Mesodermal cell (in vitro differentiated cells): ENCODE data around the gene HMCN2.

Experiments used
- H3K27ac ChIP-seq: 2 replicates; pipeline ENCODE4 v1.7.0; 2013; ENCODE audit warnings: mild to moderate bottlenecking, low read depth, low read length, moderate library complexity; ENCODE audit not compliant: severe bottlenecking
- H3K36me3 ChIP-seq: 2 replicates; pipeline ENCODE4 v1.7.1; 2013; ENCODE audit warnings: mild to moderate bottlenecking, low read length, moderate library complexity; ENCODE audit not compliant: control insufficient read depth, insufficient read depth
- H3K4me1 ChIP-seq: one replicate; pipeline ENCODE4 v1.7.1; 2013; ENCODE audit warnings: mild to moderate bottlenecking, low read length; ENCODE audit not compliant: insufficient read depth, control insufficient read depth, poor library complexity, severe bottlenecking
- H3K4me3 ChIP-seq: 2 replicates; pipeline ENCODE4 v1.7.0; 2013; ENCODE audit warnings: low read length, control low read depth, mild to moderate bottlenecking; ENCODE audit not compliant: insufficient read depth, poor library complexity, severe bottlenecking; ENCODE audit errors: extremely low read depth
- H3K9me3 ChIP-seq: 2 replicates; pipeline ENCODE4 v1.7.1; 2013; ENCODE audit warnings: mild to moderate bottlenecking, low read length, moderate library complexity; ENCODE audit not compliant: control insufficient read depth
- WGBS, 2 experiments: methylation state at CpG; one replicate each; pipeline ENCODE4 v1.1.5; 2013; ENCODE audit warnings: missing lambda C conversion rate in 2 of 2; ENCODE audit not compliant: insufficient coverage in 2 of 2; 5-methylcytosine and 5-hydroxymethylcytosine counted together

The HMCN2 gene

DNA sequence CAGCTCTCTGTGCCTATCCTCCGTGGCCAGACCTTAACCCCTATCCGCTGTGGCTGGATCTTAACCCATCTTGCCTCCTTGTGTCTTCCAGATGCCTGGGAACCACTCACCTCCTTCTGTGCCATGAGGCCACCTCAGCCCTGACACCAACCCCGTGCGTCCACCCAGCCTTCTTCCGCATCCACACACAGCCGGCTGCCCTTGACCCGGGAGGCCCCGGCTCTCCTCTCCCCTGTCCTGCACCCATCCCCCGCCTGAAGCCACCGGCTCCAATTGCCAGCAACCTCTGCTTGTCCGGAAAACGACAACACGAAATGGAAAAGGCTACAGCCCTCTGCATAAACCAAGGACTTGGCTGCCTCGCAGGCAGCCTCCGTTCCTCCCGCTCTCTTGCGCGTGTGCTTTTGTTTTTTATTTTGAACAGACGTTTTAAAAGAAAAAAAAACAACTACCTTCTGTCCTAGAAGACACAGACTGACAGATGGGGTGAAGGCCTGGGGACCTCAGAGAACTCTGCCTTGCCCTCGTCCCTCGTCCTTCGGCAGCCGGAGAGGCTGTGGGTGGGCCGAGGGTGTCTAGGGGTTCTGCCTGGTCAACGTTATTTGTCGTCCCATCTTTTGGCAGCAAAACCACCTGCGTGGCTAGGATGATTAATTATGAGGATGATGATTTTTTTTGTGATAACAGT lies 32.5 kb upstream of the HMCN2 start:
- Histone ChIP-seq H3K9me3 (peaks cover 2% of the 10 kb centered on the region), H3K4me1 (peaks cover 18% of the 10 kb centered on the region), H3K27ac (no peak overlapping the region), H3K36me3 (peaks cover 71% of the 10 kb centered on the region), H3K4me3 (no peak overlapping the region)
- WGBS, 2 experiments, result 83 to 85% methylated on average over 14 to 27 of the region's 27 CpGs

GRCh38 chr9:130233587-130233945 lies 32.0 kb upstream of the HMCN2 start:
- peaks cover 18% of the 10 kb centered on the region for H3K4me1 ChIP-seq
- no peaks in the 10 kb centered on the region for H3K9me3 ChIP-seq
- H3K27ac ChIP-seq, result no peak overlapping the region
- peaks cover 70% of the 10 kb centered on the region for H3K36me3 ChIP-seq
- WGBS, 2 experiments, result 86 to 94% methylated on average over 4 to 6 of the region's 8 CpGs
- no peak overlapping the region for H3K4me3 ChIP-seq

DNA sequence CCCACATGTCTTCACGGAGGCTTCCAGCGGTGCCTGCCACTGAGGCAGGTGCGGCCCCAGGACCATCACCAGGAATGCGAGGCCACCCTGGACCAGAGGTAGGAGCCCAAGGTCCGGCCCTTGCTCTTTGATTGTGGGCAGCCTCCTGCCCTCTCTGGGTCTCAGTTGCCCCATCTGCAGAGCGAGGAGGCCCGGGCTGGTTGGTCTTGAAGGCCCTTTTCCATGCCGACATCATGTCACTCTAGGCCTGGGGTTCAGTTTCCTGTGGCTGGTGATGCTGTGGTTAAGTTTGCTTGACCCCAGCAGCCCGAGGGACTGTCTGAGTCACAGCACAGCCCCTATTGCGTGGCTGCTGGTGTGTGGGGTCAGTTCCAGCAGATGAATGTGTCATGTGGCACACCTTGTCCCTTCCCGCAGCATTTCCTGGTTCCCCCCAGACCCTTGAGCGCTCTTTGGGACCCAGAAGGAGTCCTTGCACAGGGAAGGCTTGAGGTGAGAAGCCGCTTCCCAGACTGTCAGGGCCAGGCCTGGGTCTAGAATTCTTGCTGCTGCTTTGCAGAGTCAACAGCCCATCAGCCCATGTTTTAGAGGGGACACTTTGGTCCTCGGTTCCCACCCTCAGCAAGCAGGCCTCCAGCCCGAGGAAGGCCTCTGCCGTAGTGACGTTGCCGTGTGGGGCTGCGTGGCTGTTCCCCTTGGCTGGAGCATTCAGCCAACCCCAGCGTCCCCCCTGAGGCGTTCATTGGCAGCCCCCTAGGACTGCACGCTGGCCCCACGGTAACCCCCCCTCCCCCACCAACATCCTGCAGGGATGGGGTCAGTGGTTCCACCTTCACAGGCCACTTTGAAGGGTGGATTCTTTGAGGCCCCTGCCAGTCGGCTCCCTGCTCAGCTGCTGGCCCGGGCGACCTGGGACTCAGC lies 31.0 kb upstream of the HMCN2 start:
- H3K36me3 ChIP-seq, result peaks cover 63% of the 10 kb centered on the region
- no peak overlapping the region for H3K4me3 ChIP-seq
- peaks cover 18% of the 10 kb centered on the region for H3K4me1 ChIP-seq
- no peaks in the 10 kb centered on the region for H3K9me3 ChIP-seq
- 94% methylated on average over 17 to 23 of the region's 26 CpGs for WGBS, 2 experiments
- H3K27ac ChIP-seq, result no peak overlapping the region

DNA sequence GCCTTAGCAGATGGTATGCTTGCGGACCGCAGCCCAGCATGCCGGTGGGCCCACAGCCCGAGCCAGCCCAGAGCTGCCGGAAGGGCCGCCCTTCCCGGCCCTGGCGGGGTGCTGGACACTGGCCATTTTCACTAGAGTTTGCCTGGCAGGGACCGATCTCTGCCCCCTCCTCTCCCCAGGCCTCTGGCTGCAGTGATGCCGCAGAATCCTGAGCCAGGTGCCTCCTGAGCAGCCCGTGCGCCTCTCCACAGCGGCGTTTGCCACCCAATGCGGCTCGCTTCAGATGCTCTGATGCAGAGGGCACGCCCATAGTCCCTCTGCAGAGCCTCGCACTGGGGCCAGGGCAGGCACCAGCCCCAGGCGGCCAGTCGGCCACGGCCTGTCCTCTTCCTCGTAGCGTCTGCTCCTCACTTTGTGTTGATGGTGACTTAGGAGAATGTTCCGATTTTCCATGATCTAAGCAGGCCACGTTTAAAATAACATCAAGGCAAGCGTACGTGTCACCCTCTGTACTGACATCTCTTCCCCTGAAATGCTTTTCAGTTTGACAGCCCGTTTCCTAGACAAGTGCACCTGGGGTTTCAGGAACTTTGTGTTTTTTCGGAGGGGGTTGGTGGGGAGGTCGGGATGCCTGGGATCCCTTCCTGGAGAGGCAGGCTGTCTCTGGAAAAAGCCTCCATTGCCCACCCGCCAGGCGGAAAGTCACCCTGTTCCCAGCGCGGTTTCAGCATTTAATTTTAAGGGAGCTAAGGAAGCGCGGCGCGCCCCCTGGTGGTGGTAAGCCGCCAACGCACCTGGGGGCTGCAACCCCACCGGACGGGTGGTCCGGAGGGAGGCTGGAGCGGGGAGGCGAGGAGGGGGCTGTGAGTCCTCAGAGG lies 29.8 kb upstream of the HMCN2 start:
- no peak overlapping the region for H3K4me3 ChIP-seq
- no peaks in the 10 kb centered on the region for H3K9me3 ChIP-seq
- peaks cover 54% of the 10 kb centered on the region for H3K36me3 ChIP-seq
- H3K4me1 ChIP-seq, result peaks cover 21% of the 10 kb centered on the region
- H3K27ac ChIP-seq, result no peak overlapping the region
- WGBS, 2 experiments, result 62 to 63% methylated on average over 39 to 41 of the region's 45 CpGs

DNA sequence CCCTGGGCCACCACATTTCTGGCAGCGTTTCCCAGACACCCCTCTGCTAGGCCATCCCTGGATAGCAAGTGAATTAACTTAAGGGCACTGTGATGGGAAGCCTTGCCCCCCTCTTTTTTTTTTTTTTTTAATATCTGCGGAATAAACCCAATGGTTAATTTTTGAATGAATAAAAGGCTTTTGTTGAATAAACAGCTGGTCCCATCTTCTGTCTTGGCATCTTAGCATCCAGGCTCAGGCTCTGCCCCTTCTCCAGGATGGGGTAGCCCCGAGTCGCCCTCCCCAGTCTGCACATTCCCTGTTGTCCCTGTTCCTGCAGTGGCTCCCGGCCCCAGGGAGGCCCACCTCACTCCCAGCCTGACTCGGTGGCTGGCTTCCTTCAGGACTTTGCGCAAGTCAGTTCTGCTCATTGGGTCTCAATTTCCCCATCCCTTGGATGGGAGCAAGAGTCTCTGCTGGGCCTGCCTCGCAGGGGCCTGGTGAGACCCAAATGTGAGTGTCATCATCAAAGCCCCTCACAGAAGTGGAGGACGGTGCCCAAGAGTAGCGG lies 29.0 kb upstream of the HMCN2 start:
- 73 to 78% methylated on average over 6 to 8 of the region's 10 CpGs for WGBS, 2 experiments
- H3K27ac ChIP-seq, result no peak overlapping the region
- H3K4me1 ChIP-seq, result peaks cover 21% of the 10 kb centered on the region
- no peaks in the 10 kb centered on the region for H3K9me3 ChIP-seq
- peaks cover 52% of the 10 kb centered on the region for H3K36me3 ChIP-seq
- H3K4me3 ChIP-seq, result no peak overlapping the region

DNA sequence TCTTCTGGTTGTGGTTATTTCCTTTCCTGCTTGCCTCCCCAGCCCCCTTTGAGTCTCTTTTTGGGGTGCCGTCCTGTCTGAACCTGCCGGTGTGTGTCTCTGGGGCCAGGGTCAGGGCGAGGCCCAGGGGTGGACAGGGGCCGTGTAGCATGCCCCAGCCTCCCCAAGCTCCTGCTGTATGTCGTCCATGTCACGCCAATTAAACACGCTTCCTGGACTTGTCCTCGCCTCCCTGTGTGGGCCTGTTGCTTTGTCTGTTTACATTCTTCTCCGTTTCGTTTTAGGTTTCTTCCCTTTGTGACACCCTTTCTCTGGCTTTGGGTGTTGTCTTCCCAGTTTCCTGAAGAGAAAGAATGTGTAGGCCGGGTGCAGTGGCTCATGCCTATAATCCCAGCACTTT lies 28.5 kb upstream of the HMCN2 start:
- Histone ChIP-seq H3K27ac (no peak overlapping the region), H3K4me3 (no peak overlapping the region), H3K4me1 (peaks cover 21% of the 10 kb centered on the region), H3K9me3 (no peaks in the 10 kb centered on the region), H3K36me3 (peaks cover 49% of the 10 kb centered on the region)
- 82 to 93% methylated on average over 11 of the region's 11 CpGs for WGBS, 2 experiments

DNA sequence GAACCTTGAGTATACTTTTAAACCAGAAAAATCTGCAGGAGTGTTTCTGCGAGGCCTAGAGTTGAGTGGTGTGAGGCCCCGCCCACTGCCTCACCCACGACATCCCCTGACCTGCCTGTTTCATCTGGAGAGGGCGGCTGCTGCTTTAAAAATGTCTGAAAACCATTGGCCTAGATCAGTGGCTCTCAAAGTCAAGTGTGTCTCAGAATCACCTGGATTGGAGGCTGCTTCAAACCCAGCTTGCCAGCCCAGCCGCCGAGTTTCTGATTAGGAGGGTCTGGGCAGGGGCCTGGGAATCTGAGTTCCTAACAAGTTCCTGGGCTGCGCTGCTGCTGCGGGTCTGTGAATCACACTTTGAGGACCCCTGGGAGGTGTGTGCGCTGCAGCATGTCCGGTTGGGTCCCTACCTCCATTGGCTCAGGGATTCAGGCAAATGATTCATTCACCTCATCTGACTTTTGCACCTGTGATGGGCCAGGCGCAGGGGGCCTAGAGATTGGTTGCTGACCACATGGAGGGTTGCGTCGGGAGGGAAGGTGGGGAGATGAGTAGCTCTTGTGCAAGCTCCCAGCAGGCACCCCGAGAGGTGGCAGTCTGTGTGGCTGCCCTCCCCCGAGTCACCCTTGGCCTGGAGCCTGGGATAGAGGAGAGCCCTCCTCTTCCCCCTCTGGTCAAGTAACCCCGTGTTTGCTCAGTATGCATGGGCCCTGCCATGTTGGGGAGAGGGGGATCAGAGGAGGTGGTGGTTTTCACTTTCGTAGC lies 27.6 kb upstream of the HMCN2 start:
- peaks cover 21% of the 10 kb centered on the region for H3K4me1 ChIP-seq
- no peak overlapping the region for H3K4me3 ChIP-seq
- WGBS, 2 experiments, result 90 to 94% methylated on average over 11 to 13 of the region's 17 CpGs
- no peak overlapping the region for H3K27ac ChIP-seq
- peaks cover 40% of the 10 kb centered on the region for H3K36me3 ChIP-seq
- no peaks in the 10 kb centered on the region for H3K9me3 ChIP-seq

DNA sequence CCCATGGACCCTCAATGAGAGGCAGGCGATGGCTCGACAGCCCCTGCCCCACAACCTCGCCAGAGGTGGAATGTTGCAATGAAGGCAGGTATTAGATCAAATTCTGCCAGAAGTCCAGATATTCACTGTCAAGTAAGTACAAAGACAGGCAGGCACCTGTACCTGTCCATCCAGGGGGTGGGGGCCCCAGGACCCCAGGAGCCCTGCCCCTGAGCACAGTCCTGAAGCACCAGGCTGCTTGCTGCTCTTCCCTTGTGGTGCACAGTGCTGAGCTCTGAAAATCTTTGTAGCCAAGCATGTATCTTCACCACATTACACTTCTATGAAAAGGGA lies 26.2 kb upstream of the HMCN2 start:
- no peak overlapping the region for H3K27ac ChIP-seq
- H3K4me1 ChIP-seq, result peaks cover 18% of the 10 kb centered on the region
- H3K4me3 ChIP-seq, result no peak overlapping the region
- H3K36me3 ChIP-seq, result peaks cover 26% of the 10 kb centered on the region
- no peaks in the 10 kb centered on the region for H3K9me3 ChIP-seq
- WGBS, 2 experiments, result 100% methylated on average over 3 of the region's 3 CpGs; no CpG with 5 or more reads in 1 of the 2 experiments

DNA sequence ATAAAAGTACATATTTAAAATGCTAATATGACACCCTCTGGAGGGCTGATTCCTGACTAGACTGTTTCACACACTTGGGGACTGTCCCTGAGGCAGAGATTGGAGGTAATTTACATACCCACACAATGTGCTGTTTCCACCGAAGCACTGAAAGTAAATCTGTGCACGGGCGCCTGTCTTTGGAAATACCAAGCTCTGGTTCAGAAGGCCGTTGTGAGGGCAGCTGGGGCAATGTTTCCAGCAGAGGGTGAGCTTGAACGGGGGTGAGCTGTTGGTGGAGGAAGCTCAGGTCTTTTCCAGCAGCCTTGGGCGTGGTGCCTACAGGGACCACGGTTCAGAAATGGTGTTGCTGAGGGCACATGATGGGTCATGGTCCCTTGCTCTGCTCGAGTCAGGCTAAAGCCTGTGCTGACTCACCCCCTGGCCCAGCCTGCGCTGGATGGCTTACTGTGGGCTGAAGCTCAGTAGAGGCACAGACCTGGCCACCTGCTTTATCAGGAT lies 25.8 kb upstream of the HMCN2 start:
- 84 to 89% methylated on average over 7 to 9 of the region's 9 CpGs for WGBS, 2 experiments
- Histone ChIP-seq H3K4me3 (no peak overlapping the region), H3K9me3 (no peaks in the 10 kb centered on the region), H3K4me1 (peaks cover 18% of the 10 kb centered on the region), H3K27ac (no peak overlapping the region), H3K36me3 (peaks cover 22% of the 10 kb centered on the region)
